G401.6 (cell line): ENCODE measurements around the gene COA5.

ENCODE experiments used
- FAIRE-seq: peaks from 2 replicates; lab custom pipeline; 2012; peaks lifted over from hg19 to GRCh38; lab: Jason Lieb, UNC

COA5 gene

DNA sequence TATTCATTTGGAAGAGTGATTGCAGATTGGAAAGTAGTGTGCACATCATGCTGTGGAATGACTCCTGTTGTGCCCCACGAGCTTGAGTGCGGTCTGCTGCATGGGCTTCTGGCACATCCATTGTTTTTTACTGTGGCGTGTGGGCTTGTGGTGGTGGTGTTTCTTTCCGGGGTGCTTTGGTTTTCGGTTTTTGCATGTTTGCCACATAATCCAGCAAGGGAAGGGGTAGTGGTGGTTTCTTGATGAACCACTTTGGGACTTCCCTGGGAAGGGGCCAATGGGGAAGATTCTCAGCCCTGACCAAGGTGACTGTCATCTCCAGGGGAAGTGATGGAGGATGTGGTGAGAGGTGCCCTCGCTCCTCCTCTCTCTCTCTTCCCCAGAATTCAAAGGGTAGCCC is 57.0 kb downstream of the COA5 start:
- FAIRE-seq = no peak

DNA sequence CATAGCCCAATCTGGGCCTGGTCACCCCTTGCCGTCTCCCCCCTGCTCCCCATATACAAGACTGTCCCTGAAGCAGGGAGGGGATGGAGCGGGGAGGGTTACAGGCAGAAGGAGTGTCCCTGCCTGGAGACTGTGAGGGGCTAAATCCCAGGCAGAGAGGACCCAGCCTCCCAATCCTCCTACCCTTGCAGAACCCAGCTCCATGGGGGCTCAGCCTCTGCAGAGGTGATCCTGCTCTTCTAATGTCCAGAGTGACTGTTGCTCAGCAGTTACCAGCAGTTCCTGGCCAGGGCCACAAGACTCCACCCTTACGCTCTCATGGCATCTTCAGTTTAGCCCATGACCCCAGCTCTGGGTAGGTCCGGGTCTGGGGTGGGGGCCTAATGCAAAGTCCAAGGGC is 58.1 kb downstream of the COA5 start:
- no peak for FAIRE-seq
